Measurements from ENCODE around the gene TLR6. TPM values are rescaled to one million over a fixed set of nuclear protein-coding genes. Genes with fewer than 3 reads are reported as not detected.
"Not testable (repeated sequence)": the region's sequence is repeated elsewhere in the genome, so short reads cannot be mapped to it uniquely, and the experiment has no call there.

TLR6 gene
- total RNA-seq, 1 donor from 2014 or later: 4.3 TPM

- DNase-seq (ENCODE audit: low spot score): no peak
Observed at GRCh38 chr4:38788317-38788716, 68.3 kb downstream of the TLR6 start.

- no peak for DNase-seq (ENCODE audit: low spot score)
Observed at GRCh38 chr4:38787693-38788092, 68.9 kb downstream of the TLR6 start.

- no peak for DNase-seq (ENCODE audit: low spot score)
Observed at GRCh38 chr4:38785901-38786402, 70.7 kb downstream of the TLR6 start.

- DNase-seq (ENCODE audit: low spot score): no peak
Observed at GRCh38 chr4:38785041-38785790, 71.4 kb downstream of the TLR6 start.

GRCh38 chr4:38784141-38784540 is 72.5 kb downstream of the TLR6 start:
- no peak for DNase-seq (ENCODE audit: low spot score)

GRCh38 chr4:38783109-38783460 is 73.5 kb downstream of the TLR6 start:
- DNase-seq (ENCODE audit: low spot score): no peak

- DNase-seq (ENCODE audit: low spot score): peak; percentile 51
Observed at GRCh38 chr4:38782452-38783108, 74.0 kb downstream of the TLR6 start, which contains the start of gene TLR10. TSS of gene TLR10 (minus strand) at chr4:38782990. CDS start at chr4:38775590, 7,400 bp downstream.

- DNase-seq (ENCODE audit: low spot score): no peak
Observed at GRCh38 chr4:38781854-38782261, 74.8 kb downstream of the TLR6 start.

GRCh38 chr4:38780833-38781484 is 75.7 kb downstream of the TLR6 start:
- DNase-seq (ENCODE audit: low spot score): no peak

- no peak for DNase-seq (ENCODE audit: low spot score)
Observed at GRCh38 chr4:38779790-38780189, 76.8 kb downstream of the TLR6 start.

- not testable (repeated sequence) for DNase-seq (ENCODE audit: low spot score)
Observed at GRCh38 chr4:38777925-38778324, 78.7 kb downstream of the TLR6 start.

- no peak for DNase-seq (ENCODE audit: low spot score)
Observed at GRCh38 chr4:38775326-38775725, 81.3 kb downstream of the TLR6 start.

GRCh38 chr4:38774181-38774955 is 82.2 kb downstream of the TLR6 start:
- DNase-seq (ENCODE audit: low spot score): no peak

Other genes starting within 250 kb of the TLR6 start
- gene KLF3, start 192.6 kb downstream of the TLR6 start, total RNA-seq: 81.0 TPM
- 0.98 TPM for gene TLR10, start 73.8 kb downstream of the TLR6 start, total RNA-seq
- 16.6 TPM for gene TLR1, start 52.0 kb downstream of the TLR6 start, total RNA-seq
- gene FAM114A1, start 11.0 kb upstream of the TLR6 start, total RNA-seq: 80.6 TPM
- gene TMEM156, start 175.6 kb upstream of the TLR6 start, total RNA-seq: 3.3 TPM
- gene KLHL5, start 205.4 kb upstream of the TLR6 start, total RNA-seq: 29.6 TPM